ENCODE data around the gene PRR15L. TPM values are rescaled to one million over a fixed set of nuclear protein-coding genes. Genes with fewer than 3 reads are reported as not detected.
"Not testable (repeated sequence)": the region's sequence is repeated elsewhere in the genome, so short reads cannot be mapped to it uniquely, and the experiment has no call there.

Gene PRR15L
- polyA plus RNA-seq, 1 donor: not detected

DNA sequence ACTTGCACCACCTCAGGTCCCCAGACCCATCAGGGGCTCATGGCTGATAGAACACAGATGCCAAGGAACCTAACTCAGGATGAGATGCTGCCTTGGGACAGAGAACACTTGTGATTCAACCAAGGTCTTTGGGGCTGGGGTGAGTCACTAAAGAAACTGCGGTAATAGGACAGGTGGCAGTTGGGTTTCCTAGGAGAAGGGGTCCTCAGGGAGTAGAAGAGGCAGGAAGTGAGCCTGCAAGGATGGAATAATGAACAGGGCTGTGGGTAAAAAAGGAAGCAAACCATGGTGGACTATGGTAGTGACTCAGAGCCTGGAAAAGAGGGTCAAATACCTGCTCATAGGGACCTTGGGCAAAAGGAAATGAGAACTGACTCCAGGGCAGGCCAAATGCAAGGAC, 22.8 kb downstream of the PRR15L start:
- no peak for DNase-seq

DNA sequence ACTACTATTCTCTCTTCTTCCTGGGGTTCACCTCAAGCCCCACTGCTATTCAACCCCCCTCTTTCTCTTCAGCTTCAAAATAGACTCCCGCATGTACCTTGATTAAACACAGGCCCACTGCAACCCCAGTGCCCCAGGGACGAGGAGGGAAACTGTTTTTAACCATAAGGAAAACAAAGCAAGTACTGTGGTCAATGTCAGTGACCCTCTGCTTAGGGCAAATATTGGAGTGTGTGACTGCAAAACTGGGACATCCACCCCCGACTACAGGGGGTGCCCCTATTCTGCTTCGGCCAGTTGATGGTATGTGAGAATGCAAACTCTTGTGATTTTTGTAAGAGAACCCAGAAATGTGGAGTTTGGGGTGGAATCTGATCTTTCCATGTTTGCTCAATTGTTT, 25.8 kb downstream of the PRR15L start:
- DNase-seq: no peak

DNA sequence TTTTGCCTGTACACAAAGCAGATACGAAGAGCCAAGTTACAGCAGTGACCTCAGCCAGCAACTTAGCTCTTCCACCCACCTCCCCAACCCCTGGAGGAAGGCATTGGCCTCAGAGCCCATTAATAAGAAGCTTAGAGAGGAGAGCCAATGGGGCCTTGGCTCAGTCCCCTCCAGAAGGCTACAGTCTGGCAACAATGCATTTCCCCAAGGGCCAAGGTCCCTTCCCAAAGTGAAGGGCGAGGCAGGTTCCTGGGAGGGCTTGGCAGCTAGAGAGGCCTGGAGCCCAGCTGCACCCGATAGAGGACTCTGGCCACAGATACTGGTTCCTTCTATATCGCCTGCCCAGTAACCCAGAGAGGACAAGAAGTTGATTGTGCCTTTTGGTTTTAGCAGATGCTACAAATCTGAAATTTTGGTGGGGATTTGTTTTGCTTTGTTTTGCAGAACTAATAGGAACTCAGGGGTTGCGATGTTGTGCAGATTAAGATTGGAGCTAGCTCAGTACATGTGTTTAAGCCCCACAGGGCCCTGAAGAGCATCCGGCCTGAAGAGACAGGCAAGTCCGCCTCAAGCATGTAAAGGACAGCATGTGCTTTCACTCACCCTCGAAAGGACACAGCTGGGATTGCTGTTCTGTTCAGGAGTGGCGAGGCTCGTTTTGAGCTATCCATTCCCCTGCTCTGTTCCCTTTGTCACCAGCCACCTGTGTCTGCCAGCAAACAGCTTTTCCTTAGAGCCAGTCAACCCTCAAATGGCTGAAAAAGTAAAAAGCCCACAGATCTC, 28.3 kb downstream of the PRR15L start:
- peak; percentile 53 for DNase-seq

DNA sequence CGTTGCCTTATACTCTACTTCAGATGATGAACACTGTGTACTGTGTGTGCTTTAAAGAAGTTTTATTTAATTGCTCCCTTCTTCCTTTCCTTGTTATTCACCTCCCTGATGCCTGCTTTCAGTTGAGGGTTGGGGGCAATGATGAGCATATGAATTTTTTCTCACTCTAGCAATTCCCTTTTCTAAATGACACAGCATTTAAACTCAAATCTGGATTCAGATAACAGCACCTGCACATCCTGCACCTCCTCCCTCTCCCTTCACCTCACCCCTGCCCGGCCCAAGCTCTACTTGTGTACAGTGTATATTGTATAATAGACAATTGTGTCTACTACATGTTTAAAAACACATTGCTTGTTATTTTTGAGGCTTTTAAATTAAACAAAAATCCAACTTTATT, 29.3 kb downstream of the PRR15L start:
- no peak for DNase-seq

DNA sequence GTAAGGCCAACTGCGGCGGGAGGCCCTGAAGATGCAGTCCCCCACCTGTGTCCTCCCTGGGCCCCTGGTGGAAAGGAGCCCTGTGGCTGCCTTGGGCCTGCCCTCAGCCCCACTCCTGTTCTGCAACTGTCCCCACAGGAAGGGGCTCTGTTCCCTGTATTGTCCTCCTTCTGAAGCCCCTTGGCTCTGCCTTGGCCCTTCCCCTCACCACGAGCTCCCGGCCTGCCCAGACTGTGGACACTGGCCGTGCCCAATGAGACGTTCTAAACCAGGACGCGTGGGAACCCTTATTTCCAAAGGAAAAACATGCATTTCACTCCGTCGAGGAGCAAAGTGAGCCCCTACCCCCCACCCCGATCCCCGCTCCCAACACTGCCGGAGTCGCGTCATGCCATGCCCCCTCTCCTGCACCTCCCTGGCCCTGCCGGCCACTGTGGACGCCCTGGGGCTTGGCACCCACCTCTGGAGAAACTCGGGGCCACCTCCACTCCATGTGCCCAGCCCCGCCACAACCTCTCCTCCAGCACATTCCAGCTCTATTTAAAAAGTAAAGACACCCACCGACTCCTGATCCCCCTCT, 29.8 kb downstream of the PRR15L start:
- DNase-seq: no peak

DNA sequence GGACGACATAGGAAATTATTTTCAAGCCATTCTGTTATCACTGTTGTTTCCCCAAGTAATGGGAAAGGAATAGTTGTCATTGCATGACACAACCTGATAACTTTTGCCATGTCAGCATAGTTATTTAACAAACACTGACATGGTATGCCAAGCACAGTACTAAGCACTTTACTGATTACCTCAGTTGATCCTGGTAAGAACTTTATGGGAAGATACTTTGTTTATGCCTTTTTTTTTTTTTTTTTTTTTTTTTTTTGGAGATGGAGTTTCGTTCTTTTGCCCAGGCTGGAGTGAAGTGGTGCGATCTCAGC, 32.0 kb downstream of the PRR15L start:
- DNase-seq: no peak

DNA sequence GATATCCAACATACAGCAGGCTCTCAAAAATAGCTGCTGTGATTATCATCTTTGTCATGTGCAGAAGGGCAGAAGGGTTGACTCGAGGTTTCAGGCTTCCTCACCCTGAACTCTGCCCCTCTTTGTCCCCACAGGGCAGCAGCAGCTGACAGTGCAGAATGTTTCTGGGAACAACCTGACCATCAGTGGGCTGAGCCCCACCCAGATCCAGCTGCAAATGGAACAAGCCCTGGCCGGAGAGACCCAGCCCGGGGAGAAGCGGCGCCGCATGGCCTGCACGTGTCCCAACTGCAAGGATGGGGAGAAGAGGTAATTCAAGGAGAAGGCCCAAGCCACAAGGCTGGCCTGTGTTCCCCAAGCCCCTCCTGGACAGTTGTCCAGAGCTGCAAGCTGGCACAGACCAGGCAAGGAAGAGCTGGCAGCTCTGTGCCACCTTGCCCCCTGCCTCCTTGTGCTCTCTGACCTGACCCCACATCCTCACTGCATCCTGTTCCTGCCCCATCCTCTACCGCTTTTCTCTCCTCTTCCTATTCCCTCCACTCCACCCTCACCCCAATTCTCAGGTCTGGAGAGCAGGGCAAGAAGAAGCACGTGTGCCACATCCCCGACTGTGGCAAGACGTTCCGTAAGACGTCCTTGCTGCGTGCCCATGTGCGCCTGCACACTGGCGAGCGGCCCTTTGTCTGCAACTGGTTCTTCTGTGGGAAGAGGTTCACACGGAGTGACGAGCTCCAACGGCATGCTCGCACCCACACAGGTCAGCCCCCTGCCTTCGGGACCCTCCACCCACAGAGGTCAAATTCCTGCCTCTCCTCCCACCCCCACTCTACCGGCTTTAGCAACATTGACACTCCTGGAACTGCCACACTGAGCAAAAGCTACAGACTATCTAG, 32.7 kb downstream of the PRR15L start:
- no peak for DNase-seq

DNA sequence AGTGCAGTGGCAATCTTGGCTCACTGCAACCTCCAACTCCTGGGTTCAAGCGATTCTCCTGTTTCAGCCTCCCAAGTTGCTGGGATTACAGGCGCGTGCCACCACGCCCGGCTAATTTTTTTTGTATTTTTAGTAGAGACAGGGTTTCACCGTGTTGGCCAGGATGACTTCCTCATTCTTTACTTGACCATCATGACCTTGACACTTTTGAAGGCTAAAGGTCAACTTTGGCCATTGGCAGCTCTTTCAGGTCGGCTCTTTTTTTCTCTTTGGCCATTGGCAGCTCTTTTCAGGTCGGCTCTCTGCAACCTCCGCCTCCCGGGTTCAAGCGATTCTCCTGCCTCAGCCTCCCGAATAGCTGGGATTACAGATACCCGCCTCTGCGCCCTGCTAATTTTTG, 37.8 kb downstream of the PRR15L start:
- not testable (repeated sequence) for DNase-seq

DNA sequence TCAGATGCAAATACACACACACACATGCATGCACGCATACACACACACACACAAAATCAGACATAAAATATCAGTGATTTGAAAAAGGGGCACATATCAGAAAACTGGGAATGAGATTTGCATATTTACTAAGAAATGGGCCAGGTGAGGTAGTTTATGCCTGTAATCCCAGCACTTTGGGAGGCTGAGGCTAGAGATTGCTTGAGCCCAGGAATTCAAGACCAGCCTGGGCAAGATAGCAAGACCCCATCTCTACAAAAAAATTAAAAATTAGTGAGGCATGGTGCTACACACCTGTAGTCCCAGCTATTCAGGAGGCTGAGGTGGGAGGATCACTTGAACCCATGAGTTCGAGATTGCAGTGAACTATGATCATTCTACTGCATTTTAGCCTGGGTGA, 38.7 kb downstream of the PRR15L start:
- no peak for DNase-seq

DNA sequence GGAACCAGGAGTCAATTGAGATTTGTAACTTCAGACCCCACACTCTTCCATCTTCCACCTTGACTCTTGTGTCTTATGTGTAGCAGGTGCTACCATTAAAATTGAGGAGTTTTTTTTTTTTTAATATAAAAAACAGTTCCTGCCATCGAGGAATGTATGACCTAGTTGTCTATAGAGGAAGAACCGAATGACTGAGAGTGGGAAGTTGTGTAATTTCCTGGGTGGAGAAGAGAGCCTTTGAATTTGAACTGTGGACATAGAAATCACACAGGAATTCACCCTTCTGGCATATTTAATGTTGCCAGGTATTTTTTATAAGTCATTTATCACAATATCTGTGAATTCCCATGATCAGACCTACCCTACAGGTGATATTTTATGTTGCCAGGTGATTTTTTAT, 39.7 kb downstream of the PRR15L start:
- no peak for DNase-seq

DNA sequence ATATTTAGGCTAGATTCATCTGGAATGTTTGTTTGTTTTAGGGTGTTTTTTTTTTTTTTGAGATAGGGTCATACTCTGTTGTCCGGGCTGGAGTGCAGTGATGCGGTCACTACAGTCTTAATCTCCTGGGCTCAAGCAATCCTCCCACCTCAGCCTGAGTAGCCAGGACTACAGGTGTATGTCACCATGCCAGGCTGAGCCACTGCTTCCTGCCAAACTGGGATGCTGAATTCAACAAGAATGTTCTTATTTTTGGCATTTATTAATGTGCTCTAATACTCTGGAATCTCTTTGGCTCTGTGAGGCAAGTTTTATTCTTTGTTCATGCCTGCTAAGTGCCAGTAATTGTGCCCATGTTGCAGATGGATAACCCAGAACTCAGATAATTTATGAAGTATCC, 40.1 kb downstream of the PRR15L start:
- no peak for DNase-seq

DNA sequence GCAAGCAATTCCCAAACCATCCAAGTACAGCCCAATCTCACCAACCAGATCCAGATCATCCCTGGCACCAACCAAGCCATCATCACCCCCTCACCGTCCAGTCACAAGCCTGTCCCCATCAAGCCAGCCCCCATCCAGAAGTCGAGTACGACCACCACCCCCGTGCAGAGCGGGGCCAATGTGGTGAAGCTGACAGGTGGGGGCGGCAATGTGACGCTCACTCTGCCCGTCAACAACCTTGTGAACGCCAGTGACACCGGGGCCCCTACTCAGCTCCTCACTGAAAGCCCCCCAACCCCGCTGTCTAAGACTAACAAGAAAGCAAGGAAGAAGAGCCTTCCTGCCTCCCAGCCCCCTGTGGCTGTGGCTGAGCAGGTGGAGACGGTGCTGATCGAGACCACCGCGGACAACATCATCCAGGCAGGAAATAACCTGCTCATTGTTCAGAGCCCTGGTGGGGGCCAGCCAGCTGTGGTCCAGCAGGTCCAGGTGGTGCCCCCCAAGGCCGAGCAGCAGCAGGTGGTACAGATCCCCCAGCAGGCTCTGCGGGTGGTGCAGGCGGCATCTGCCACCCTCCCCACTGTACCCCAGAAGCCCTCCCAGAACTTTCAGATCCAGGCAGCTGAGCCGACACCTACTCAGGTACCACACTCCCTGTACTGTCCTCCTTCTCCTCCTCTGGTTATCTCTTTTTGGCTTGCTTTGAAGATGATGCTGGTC, 41.0 kb downstream of the PRR15L start:
- no peak for DNase-seq

DNA sequence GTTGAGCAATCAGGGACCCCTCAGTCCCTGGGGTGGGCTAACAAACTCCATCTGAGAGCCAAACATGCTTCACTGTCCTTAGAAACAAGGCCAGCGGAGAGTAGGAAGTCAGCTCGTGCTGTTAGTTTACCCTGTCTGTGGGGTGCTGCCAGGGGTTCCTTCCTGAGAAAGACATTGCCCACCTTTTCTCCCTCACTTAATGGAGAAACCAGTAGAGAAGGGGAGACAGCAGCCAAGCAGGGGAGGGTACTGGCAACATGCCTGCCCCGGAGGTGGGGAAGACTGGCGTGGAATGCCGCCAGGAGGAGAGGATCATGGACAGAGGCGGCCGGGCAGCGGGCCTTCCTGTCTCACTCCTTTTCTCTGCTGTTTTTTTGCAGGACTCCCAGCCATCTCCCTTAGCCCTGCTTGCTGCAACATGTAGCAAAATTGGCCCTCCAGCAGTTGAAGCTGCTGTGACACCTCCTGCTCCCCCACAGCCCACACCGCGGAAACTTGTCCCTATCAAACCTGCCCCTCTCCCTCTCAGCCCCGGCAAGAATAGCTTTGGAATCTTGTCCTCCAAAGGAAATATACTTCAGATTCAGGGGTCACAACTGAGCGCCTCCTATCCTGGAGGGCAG, 41.8 kb downstream of the PRR15L start:
- peak; percentile 54 for DNase-seq

DNA sequence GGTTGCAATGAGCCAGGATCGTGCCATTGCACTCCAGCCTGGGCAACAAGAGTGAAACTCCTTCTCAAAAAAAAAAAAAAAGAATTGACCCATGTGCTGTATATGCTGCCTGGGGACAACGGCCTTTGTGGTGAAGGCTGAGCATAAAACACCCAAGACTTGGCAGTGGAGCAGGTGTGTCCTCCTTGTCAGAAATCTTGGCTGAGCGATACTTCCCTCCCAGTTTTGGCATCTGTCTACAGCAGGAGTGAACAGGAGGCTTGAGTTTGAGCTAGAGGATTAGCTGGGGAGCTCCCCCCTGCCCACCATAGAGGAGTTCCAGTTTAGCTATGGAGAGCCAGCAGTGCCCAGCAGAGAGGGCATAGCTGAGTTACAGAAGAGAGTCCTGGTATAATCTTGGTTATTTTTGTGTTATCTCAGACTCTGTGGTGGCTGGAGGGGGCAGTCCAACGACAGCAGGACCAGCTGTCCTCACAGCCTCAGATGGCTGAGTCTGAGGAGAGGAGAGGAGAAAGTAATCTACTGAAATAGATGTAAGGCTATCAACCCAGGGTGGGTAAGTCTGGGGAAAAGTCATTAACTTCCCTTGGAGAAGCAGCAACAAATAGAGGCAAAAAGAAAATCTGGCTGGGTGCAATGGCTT, 43.3 kb downstream of the PRR15L start:
- DNase-seq: no peak

DNA sequence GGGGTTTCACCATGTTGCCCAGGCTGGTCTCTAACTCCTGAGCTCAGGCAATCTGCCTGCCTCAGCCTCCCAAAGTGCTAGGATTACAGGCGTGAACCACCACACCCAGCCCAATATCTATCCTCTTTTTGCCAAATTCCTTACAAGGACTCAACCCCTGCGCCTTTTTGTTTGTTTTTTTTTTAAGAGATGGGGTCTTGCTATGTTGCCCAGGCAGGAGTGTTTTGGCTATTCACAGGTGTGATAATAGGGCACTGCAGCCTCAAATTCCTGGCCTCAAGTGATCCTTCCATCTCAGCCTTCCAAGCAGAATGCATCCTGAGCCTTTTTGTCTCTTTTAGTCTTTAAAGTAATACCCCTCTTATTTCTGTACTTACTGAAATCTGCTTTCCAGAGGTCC, 44.6 kb downstream of the PRR15L start:
- no peak for DNase-seq

DNA sequence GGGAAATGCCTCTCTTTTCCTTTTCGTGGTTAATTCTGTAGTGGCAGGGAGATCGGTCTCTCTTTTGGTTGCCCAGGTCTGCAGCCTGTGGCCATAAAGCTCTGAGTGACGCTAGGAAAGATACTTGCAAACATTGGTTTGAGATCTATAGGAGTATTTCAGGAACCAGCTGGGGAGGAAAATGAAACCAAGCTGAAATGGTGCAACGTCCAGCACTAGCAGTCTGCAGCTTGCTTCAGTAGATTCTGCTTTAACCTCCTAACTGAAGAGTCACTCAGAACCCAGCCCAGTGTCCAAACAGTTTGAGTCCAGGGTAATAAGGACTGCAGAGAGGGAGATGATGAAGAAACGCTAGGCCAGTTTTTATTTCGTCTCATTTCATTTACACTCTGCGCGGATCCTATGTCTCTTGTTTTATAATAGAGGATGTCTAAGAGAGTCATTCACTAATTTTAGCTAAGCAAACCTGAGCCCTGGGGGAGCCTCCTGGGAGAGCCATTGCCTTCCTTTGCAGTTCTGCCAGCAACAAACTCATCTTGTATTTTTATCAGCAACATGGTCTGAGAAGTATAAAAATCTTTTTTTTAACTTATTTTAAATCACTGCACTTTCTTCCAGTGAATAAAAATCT, 49.6 kb downstream of the PRR15L start:
- no peak for DNase-seq

DNA sequence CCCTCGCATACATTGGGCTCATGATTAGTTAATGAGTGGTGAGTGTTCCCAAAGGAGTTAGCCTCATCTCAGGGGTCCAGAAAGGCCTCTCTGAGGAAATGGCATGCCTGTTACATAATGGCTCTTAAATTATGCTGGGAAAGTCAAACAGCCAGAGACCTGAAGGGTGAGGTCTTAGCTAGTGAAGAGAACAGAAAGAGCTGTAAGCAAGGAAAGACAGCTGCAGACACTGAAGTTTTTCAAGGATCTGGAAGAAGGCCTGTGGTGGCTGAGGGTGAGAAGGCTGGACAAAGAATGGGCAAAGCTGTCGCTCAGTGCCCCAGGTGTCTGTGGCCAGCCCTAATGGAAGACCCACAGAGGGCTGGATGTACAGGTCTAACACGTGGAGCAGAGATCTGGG, 51.2 kb downstream of the PRR15L start:
- no peak for DNase-seq

DNA sequence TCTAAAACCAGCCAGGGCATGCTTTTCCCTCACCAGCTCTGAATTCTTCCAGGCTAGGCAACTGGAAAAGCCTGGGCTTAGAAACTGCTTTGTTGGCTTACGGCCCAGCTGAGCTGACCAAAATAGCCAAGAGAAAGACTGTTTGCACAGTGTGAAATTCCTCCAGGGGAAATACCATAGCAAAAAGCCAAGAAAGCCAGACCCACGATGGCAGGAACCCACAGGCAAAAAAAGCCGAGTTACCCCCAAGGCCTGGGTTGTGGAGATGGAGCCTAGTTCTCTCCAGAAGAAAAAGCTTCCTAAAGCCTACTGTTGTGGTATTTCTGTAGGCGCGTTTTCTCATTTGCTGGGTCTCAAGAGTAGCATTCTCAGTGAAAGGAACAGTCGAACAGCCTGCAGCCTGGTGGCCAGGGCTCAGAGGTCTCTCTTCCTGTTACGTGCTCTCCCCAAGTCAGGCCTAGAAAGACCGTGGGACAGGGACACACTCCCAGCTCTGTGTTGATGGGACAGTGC, 52.4 kb downstream of the PRR15L start:
- peak; percentile 74 for DNase-seq

DNA sequence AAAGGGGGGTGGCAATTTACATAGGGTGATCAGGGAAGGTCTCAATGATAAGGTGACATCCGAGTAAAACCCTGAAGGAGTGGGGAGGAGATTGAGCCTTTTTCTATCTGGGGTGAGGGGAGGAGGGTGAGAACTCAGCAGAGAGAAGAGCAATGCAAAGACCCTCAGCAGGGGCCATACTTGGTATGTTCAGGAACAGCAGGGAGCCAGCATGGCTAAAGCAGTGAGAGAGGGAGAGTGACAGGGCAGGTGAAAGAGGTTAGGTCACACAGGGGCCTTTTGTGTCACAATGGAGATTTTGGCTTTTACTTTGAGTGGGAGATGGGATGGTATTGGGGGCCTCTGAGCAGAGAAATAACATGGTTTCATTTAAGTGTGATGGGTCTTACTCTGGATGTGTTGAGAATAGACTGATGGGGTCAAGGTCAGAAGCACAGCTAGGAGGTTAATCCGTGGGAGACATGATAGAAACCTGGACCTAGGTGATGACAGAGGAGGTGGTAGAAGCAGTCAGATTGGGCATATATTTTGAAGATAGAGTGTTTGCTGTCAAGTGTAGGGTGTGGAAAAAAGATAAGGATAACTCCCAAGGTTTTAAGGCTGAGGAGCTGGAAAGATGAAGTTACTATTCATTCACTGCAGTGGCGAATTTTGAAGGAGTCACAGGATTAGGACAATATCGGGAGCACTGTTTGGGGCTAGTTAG, 55.5 kb downstream of the PRR15L start:
- DNase-seq: no peak

All from hindlimb muscle (tissue), 1 donor.